Upper lobe of right lung (tissue), 1 donor: ENCODE measurements around the gene TTI1. TPM values are rescaled to one million over a fixed set of nuclear protein-coding genes. Genes with fewer than 3 reads are reported as not detected.

Experiments
- ATAC-seq: fragments of 200-7000 bp; cut with Tn5 transposase; one replicate; pipeline ENCODE4 v1.9.1; 2020; ENCODE audit warnings: mild to moderate bottlenecking, moderate library complexity
- DNase-seq: peaks from one replicate; pipeline ENCODE4 v3.0.0-alpha.2; 2020
- H3K27ac ChIP-seq: fragments of 200-600 bp; one replicate; pipeline ENCODE4 v1.8.0; 2022
- H3K27me3 ChIP-seq: fragments of 200-600 bp; one replicate; pipeline ENCODE4 v1.8.0; 2022; ENCODE audit warnings: mild to moderate bottlenecking
- H3K36me3 ChIP-seq: fragments of 200-600 bp; one replicate; pipeline ENCODE4 v1.8.0; 2022
- H3K4me1 ChIP-seq: fragments of 200-600 bp; one replicate; pipeline ENCODE4 v1.8.0; 2022
- H3K4me3 ChIP-seq: fragments of 200-600 bp; one replicate; pipeline ENCODE4 v1.8.0; 2022; ENCODE audit warnings: mild to moderate bottlenecking
- H3K9me3 ChIP-seq: fragments of 200-600 bp; one replicate; pipeline ENCODE4 v1.8.0; 2022
- CTCF ChIP-seq: fragments of 200-600 bp; IDR thresholded peaks from one replicate; pipeline ENCODE4 v1.8.0; 2022; ENCODE audit warnings: antibody characterized with exemption
- intact Hi-C: fragments of 100-400 bp; cut with DNase I; formaldehyde crosslinking; loops from one replicate; pipeline ENCODE4 v1.11.0; 2022
- total RNA-seq: library from RNA; stranded (reverse); fragmentation: NEBNext Ultra II Directional; extraction: Animal tissue kit (Norgen Biotek cat#: 25700); gene quantifications from one replicate; pipeline ENCODE4 v1.2.1, GENCODE V29; 2021
- donor health status: DM: no; HTN: yes; CAD: no; lungs with severe emphysema.

Gene TTI1
- total RNA-seq, 1 donor from 2014 or later, result 16.3 TPM

GRCh38 chr20:37954626-37955025, 78.6 kb downstream of the TTI1 start:
- intact Hi-C loops, result no loop called here
- H3K36me3 ChIP-seq, result no peaks in the 10 kb centered on the region
- H3K27me3 ChIP-seq, result no peaks in the 10 kb centered on the region
- ATAC-seq (no peak), DNase-seq (no peak)
- no peak overlapping the region for H3K4me3 ChIP-seq
- no peaks in the 10 kb centered on the region for H3K4me1 ChIP-seq
- no peaks in the 10 kb centered on the region for H3K9me3 ChIP-seq
- no peak for TF ChIP-seq CTCF
- no peak overlapping the region for H3K27ac ChIP-seq

GRCh38 chr20:37954190-37954589, 79.1 kb downstream of the TTI1 start:
- intact Hi-C loops, result no loop called here
- H3K27me3 ChIP-seq, result no peaks in the 10 kb centered on the region
- H3K4me3 ChIP-seq, result no peak overlapping the region
- DNase-seq (no peak), ATAC-seq (no peak)
- no peaks in the 10 kb centered on the region for H3K9me3 ChIP-seq
- no peaks in the 10 kb centered on the region for H3K4me1 ChIP-seq
- TF ChIP-seq CTCF, result no peak
- no peak overlapping the region for H3K27ac ChIP-seq
- no peaks in the 10 kb centered on the region for H3K36me3 ChIP-seq

GRCh38 chr20:37948956-37949355, 84.3 kb downstream of the TTI1 start:
- H3K27me3 ChIP-seq, result no peaks in the 10 kb centered on the region
- H3K4me3 ChIP-seq, result no peak overlapping the region
- intact Hi-C loops, result no loop called here
- TF ChIP-seq CTCF, result no peak
- H3K36me3 ChIP-seq, result no peaks in the 10 kb centered on the region
- DNase-seq (no peak), ATAC-seq (no peak)
- H3K9me3 ChIP-seq, result no peaks in the 10 kb centered on the region
- H3K4me1 ChIP-seq, result no peaks in the 10 kb centered on the region
- no peak overlapping the region for H3K27ac ChIP-seq

- intact Hi-C loops, result no loop called here
- Histone ChIP-seq H3K4me1 (no peaks in the 10 kb centered on the region), H3K27ac (no peak overlapping the region), H3K27me3 (no peaks in the 10 kb centered on the region), H3K9me3 (no peaks in the 10 kb centered on the region), H3K36me3 (no peaks in the 10 kb centered on the region), H3K4me3 (no peak overlapping the region)
- DNase-seq (no peak), ATAC-seq (no peak)
- no peak for TF ChIP-seq CTCF
These were observed 85.3 kb downstream of the TTI1 start for GRCh38 chr20:37947943-37948342.

- no peak overlapping the region for H3K27ac ChIP-seq
- no peak overlapping the region for H3K4me3 ChIP-seq
- no peaks in the 10 kb centered on the region for H3K9me3 ChIP-seq
- no peaks in the 10 kb centered on the region for H3K4me1 ChIP-seq
- ATAC-seq (no peak), DNase-seq (no peak)
- intact Hi-C loops, result no loop called here
- H3K27me3 ChIP-seq, result no peaks in the 10 kb centered on the region
- H3K36me3 ChIP-seq, result no peaks in the 10 kb centered on the region
- TF ChIP-seq CTCF, result no peak
These were observed 86.3 kb downstream of the TTI1 start for GRCh38 chr20:37946946-37947345.

GRCh38 chr20:37945091-37945547, 88.1 kb downstream of the TTI1 start:
- Histone ChIP-seq H3K4me1 (no peaks in the 10 kb centered on the region), H3K27me3 (no peaks in the 10 kb centered on the region), H3K27ac (no peak overlapping the region), H3K36me3 (no peaks in the 10 kb centered on the region), H3K9me3 (no peaks in the 10 kb centered on the region), H3K4me3 (no peak overlapping the region)
- intact Hi-C loops, result no loop called here
- ATAC-seq (no peak), DNase-seq (no peak)
- no peak for TF ChIP-seq CTCF
